GM15510 (cell line): ENCODE measurements around the gene ZNF267.

Source experiments
- POLR2A ChIP-seq: IDR thresholded peaks from 3 replicates; pipeline ENCODE4 v1.6.1; 2011; ENCODE audit warnings: borderline replicate concordance; ENCODE audit not compliant: insufficient read length; ENCODE audit errors: extremely low read depth

The ZNF267 gene

DNA sequence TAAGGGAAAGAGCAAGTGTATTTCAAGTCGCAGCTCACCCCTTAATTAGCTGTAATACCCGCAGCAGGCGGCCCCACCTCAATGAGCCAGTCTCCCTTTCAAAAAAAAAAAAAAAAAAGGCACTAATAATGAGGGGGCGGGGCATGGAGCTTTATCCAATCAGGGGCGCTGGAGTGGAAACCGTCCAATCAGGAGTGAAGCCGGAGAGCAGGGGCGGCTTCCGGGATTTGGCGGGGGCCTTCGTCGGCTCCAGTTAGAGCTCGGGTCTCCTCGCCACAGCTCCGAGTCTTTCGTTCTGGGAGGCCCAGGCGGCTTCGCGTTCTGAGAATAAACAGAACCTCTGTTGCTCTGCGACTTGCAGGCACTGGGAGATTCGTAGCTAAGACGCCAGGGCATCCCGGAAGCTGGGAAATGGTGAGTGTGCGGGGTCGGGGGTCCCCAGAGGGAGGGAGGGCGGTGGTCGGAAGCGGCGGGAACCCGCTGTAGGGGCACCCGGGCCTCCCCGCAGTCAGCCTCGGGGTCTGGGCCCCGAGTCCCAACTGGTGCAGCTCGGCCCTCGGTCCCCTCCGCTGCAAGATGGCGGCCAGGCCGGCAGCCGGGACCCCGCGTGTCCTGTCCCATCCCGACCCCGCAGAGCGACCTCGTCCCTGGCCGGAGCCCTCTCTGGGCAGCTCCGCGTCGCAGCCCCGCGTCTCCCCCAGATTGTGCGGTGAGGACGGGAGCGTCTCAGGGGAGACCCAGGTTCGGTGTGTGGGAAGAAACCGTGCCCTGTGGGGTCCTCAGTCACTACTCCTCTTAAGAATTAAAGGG, at the start of gene ZNF267:
TSS of gene ZNF267 (plus strand) at position 252 of the 810 bp plus-strand sequence. CDS start at position 412, 160 bp downstream.
- peak; percentile 84 for TF ChIP-seq POLR2A

GRCh38 chr16:31833047-31833446, 40.6 kb upstream of the ZNF267 start:
- TF ChIP-seq POLR2A, result no peak

DNA sequence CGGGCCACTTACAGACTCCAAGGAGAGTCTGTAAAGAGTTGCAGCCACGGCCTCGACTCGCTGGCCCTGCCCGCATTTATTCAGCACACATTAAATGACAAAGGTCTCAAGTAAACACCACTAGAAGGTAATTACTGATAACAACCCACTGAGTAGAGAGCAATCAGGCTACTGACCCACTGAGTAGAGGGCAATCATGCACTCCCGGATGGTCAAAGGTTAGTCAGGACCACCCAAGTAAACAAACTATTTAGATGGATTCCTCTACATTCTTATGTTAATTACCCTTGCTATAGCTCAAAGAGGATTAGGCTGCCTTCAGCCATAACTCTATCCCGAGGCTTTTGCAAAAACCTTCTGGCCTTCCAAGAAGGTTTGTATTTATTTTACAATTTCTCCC, 30.7 kb upstream of the ZNF267 start:
- no peak for TF ChIP-seq POLR2A

DNA sequence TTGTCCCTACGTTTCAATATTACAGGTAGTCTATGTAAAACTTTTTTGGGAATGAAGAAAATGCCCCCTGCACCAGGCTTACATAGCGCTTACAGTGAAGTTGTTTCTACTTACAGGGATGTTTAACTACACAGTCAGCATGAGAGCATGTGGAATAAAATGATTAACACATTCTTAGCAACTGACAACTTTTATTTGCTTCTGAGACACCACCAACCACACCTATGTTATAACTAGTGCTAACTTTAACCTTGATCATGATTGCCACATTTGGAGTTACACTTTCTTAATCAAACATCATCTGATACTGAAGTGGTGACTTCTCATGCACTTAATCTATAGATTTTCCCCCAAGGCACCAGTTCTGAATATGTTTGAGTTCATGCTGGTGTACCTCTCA, 20.3 kb upstream of the ZNF267 start:
- no peak for TF ChIP-seq POLR2A

DNA sequence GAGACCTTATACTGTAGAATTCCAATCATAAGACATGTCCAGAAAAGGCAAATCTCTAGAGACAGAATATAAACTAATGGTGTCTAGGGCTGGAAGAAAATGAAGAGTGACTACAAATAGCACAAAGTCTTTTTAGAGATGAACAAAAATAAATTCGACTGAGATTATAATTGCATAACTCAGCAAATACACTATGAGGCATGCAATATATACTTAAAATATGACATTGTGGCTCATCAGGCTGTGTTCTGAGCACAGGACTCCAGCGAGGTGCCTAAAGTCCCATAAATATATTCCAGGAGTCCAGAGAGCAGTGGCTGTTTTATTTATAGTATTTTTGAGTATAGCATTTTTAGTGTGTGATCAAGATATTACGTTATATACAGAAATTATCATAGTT, 13.1 kb upstream of the ZNF267 start:
- no peak for TF ChIP-seq POLR2A

DNA sequence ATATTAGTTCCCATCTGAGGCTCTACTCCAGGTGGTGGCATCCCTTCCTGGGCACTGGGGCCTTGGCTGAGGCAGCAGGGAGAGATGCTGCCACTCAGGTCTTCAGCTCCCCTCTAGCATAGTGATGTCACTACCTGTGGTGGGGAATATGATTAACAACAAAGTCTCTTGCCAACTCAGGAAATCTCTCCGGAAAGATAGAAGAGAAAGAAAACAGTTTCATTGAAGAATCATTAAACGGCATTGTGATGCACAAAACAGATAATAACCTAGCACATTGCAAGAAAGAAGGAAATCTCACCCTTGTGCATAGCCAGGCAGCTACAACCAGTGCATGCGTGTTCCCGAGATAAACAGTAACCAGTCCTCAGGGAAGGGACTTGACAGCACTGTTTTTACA, 12.2 kb upstream of the ZNF267 start:
- no peak for TF ChIP-seq POLR2A

- TF ChIP-seq POLR2A, result no peak
These were observed 10.8 kb upstream of the ZNF267 start for GRCh38 chr16:31862761-31863160.

- TF ChIP-seq POLR2A, result no peak
These were observed 5.4 kb upstream of the ZNF267 start for GRCh38 chr16:31868164-31868563.

DNA sequence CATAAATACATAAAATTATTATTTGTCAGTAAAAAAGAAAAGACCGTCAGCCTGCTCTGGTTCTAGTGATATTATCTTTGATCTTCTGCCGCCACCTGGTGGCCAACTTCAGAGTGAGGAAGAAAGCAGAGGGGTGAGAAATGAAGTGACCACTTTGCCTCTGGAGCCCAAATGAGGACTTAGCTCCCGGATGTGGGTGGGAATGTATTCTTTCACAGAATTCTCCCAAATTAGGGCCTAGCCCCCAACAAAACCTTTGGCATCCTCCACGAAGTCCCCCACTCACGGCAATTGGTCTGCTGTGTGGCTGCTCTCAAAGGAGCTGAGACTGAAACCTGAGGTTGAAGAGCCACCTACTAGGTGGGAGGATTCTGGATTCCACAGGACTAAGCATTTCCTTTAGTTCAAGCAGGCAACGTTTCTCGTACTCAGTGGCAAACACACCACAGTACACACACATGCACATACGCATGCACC, 4.9 kb upstream of the ZNF267 start:
- TF ChIP-seq POLR2A, result no peak

DNA sequence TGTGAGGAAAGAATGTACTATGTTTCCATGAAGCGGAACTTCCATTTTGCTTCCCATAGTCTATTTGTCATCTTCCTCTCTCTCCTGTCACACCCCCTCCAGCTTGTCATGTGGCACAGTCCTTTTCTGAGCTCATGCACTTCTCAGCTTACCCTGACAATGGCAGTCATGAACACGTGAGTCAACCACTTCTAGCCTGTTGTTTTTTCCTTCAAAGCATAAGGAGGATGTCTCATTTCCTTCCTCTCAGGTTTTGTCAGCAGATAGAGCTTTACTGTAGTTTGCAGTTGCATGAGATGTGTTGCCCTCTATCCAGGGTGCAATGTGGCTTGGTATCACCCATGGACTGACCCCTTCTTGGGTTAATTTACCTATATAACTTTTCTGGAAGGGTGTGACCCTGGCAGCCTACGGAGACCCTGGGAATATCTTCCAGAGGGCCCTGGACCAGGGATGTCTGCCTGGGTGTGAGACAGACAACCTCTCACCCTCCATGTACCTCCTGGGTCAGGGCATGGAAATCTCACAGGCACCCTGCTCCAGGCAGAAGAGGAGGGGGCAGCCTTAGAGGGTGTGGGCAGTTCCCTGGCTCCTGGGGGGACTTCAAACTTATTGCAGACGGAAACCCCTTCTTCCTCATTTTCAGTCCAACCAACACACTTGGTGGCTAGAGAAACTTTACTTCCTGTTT, 4.0 kb upstream of the ZNF267 start:
- no peak for TF ChIP-seq POLR2A

- no peak for TF ChIP-seq POLR2A
These were observed 2.8 kb upstream of the ZNF267 start for GRCh38 chr16:31870809-31871208.

- TF ChIP-seq POLR2A, result no peak
These were observed 2.1 kb upstream of the ZNF267 start for GRCh38 chr16:31871510-31871909.

GRCh38 chr16:31872201-31872600, 1.4 kb upstream of the ZNF267 start:
- TF ChIP-seq POLR2A, result no peak

GRCh38 chr16:31874366-31875111, 932 bp downstream of the ZNF267 start:
- peak; percentile 25 for TF ChIP-seq POLR2A
